NOMO-1 treated with DMSO at 0.1 percent for 48 hours (cell line): ENCODE measurements around the gene ZNF791.
"Not testable (repeated sequence)": the region's sequence is repeated elsewhere in the genome, so short reads cannot be mapped to it uniquely, and the experiment has no call there.

Source experiments
- DNase-seq: peaks from one replicate; lab custom pipeline; 2025; ENCODE audit not compliant: unreplicated experiment; lab: John Stamatoyannopoulos, UW

The ZNF791 gene

DNA sequence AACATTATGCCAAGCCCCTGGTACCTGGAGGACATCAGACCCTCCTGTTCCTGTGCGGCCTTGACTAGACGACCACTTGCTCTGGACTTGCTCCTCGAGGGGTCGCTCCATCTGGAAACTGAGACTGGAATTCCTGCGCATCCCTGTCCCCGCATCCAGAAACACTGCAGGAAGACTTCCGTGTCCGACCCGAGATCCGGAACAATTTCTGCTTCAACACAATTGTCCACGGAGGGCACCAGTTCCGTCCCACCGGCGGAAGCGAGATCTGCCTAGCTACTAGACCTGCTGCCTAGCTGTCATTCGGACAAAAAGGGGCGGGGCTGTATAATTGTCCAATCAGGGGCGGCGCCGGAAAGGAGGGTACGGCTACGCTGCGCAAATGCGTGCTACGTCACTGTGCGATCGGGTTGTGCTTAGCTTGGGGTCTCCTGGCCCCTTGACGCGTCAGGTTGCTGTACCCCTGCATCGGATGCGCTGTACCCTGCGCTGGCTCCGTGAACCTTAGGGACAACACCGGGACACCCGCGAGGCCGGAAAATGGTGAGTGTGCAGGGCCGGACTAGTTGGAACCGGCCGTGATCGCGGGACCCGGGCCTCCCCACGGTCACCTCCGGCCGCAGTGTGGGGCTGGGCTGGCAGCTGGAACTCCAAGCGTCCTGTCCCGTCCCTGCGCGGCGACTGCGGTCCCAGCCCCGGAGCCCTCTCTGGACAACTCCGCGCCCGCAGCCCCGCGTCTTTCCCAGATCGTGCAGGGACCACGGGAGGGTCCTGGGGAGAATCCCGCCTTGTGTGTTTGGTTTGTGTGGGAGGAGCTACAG is at the start of gene ZNF791, which contains the start of gene ZNF490:
TSS of gene ZNF791 (plus strand) at position 381 of the 821 bp plus-strand sequence. CDS start at position 541, 160 bp downstream.
TSS of gene ZNF490 (minus strand) at position 274 of the 821 bp plus-strand sequence. CDS start at position 141, 133 bp downstream.
- peak; percentile 97 for DNase-seq

- peak; percentile 77 for DNase-seq
Measured at GRCh38 chr19:12564016-12564664, 46.6 kb upstream of the ZNF791 start.

- not testable (repeated sequence) for DNase-seq
Measured at GRCh38 chr19:12566380-12566779, 44.3 kb upstream of the ZNF791 start.

DNA sequence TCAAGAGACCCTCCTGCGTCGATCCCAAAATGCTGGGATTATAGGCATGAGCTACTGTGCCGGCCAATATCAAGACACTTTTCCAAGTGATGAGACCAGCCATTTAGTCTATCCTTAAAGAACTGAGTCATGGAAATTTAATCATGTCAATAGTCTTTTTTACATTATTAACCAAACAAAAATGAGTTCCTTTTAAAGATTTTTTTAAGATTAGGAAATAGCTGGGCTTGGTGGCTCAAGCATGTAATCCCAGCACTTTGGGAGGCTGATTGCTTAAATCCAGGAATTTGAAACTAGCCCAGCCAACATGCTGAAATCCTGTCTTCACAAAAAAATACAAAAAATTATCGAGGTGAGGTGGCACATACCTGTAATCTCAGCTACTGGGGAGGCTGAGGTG is 42.8 kb upstream of the ZNF791 start:
- DNase-seq, result no peak

DNA sequence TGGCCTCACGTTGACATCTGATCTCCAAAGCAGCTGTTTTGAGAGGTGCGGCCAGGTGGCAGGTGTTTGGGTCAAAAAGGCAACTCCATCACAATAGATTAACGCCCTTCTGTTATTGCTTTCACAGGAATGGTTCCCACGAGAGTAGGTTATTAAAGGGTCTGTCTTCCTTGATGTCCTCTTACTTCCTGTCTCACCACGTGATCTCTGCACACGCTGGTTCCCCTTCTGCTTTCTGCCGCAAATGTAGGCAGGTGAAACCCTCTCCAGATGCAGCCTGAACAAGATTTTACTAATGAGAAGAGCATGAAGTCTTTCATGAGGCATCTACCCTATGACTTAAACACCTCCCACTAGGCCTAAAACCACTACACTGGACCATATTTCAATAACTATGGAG is 36.7 kb upstream of the ZNF791 start:
- DNase-seq, result peak; percentile 36

DNA sequence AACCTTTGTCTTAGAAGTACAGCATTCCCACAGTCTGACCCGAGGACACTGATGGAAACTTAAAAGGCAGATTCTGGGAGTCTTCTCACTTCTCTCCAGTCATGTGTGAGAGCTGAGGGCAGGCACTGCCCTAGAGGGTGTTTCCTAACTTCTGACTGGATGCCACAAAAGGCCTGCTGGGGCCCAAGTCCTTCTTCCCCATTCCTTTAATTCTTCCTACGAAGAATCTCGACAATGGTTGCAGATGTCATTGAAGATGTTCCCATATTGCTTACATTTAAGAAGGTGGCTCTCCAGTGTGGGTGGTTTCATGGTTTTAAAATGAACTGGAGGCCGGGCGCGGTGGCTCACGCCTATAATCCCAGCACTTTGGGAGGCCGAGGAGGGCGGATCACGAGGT is 32.1 kb upstream of the ZNF791 start:
- no peak for DNase-seq

DNA sequence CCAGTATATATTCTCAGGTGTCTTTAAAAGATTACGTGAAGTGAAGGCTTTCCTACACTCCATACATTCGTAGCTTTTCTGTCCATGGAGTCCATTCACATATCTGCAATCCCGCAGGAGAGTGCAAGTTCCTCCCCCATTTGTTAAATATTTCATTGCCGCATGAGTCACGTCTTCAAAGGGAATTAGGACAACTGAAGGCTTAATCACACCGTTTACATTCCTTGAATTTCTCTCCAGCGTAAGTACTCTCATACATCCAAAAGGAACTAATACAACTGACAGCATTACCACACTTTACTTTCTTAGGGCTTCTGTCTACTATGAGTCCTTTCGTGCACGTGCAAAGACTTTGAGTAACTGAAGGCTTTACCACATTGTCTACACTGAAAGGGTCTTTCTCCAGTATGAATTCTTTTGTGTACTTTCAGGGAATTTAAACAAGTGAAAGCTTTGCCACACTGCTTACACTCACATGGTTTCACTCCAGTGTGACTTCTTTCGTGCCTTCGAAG is 30.5 kb upstream of the ZNF791 start:
- DNase-seq, result no peak

GRCh38 chr19:12581100-12581499 is 29.6 kb upstream of the ZNF791 start:
- DNase-seq, result no peak

DNA sequence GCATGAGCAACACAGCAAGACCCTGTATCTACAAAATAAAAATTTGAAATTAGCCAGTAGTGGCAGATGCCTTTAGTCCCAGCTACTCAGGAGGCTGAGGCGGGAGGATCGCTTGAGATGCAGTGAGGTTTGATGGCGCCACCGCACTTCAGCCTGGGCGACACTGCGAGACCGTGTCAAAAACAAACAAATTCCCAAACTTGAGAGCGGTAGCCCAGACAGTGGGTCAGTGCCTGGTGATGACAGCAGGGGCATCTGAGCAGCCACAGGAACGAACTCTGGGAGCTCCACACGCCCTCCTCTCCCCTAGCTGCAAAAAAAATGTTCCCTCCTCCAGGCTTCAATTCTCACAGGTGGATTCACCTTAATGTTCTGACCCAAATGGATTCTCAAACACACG is 14.2 kb upstream of the ZNF791 start:
- no peak for DNase-seq

- DNase-seq, result no peak
Measured at GRCh38 chr19:12596927-12597548, 13.7 kb upstream of the ZNF791 start.

- no peak for DNase-seq
Measured at GRCh38 chr19:12597594-12597993, 13.1 kb upstream of the ZNF791 start.

- no peak for DNase-seq
Measured at GRCh38 chr19:12603714-12604113, 7.0 kb upstream of the ZNF791 start.

DNA sequence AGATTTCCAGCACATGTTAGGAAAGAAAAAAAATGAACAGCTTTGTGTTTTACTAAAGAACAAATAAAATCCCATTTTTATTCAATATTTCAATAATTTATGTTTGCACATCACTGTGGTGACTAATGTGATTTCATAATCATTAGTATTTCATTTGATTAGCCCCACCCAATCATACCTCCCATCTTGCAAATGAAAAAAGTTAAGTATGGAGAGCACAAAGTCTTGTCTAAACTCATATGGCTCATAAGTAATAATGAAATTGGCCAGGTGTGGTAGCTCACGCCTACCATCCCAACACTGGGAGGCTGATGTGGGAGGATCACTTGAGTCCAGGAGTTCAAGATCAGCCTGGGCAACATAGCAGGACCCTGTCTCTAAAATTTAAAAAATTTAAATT is 3.9 kb upstream of the ZNF791 start:
- no peak for DNase-seq

GRCh38 chr19:12607631-12608030 is 3.1 kb upstream of the ZNF791 start:
- DNase-seq, result peak; percentile 33

- no peak for DNase-seq
Measured at GRCh38 chr19:12611361-12611699, 610 bp downstream of the ZNF791 start.

GRCh38 chr19:12617646-12618045 is 6.9 kb downstream of the ZNF791 start:
- DNase-seq, result no peak

- DNase-seq, result not testable (repeated sequence)
Measured at GRCh38 chr19:12621253-12622024, 10.7 kb downstream of the ZNF791 start.

GRCh38 chr19:12623361-12624031 is 12.8 kb downstream of the ZNF791 start:
- DNase-seq, result no peak

DNA sequence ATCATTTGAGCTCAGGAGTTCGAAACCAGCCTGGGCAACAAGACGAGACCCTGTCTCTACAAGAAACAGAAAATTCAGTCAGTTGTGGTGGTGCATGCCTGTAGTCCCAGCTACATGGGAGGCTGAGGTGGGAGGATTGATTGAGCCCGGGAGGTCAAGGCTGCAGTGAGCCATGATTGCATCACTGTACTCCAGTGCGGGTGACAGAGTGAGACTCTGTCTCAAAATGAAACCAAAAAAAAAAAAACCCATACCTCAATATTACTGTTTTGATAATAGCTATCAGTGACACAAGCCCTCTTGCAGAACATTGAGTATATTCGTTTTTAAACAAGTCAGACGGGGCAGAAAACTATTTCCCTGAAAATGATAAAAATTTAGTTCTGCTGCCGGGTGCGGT is 16.2 kb downstream of the ZNF791 start:
- no peak for DNase-seq
